CD14-positive monocyte (primary cell): ENCODE data around the gene SCAP. TPM values are rescaled to one million over a fixed set of nuclear protein-coding genes. Genes with fewer than 3 reads are reported as not detected.

Source experiments
- DNase-seq, 3 donors: peaks; one replicate each; pipeline ENCODE4 v3.0.0-alpha.2; 2011 to 2022
- H2AFZ ChIP-seq: 2 replicates; pipeline ENCODE4 v1.6.0; 2012; ENCODE audit warnings: mild to moderate bottlenecking, low read depth, low read length, inconsistent platforms; ENCODE audit not compliant: insufficient read depth, poor library complexity, severe bottlenecking
- H3K27ac ChIP-seq, 2 donors: 1 replicate in 1 of 2; 2 replicates in 1 of 2; pipeline ENCODE4 v1.5.1; 2012 to 2013; ENCODE audit warnings: low read length in 2 of 2, control low read depth in 1 of 2, inconsistent platforms in 1 of 2, low read depth in 1 of 2, mild to moderate bottlenecking in 1 of 2
- H3K27me3 ChIP-seq, 2 donors: one replicate each; pipeline versions ENCODE4 v1.6.0 to v1.6.1; 2011 to 2013; ENCODE audit warnings: low read length in 2 of 2; ENCODE audit not compliant: control insufficient read depth in 2 of 2, insufficient read depth in 2 of 2
- H3K36me3 ChIP-seq, 2 donors: replicated peaks in 1 of 2; 1 replicate in 1 of 2; 2 replicates in 1 of 2; pipeline versions ENCODE4 v1.5.1 to v1.6.1; 2012 to 2013; ENCODE audit warnings: low read length in 2 of 2, control low read depth in 1 of 2, inconsistent platforms in 1 of 2, mild to moderate bottlenecking in 1 of 2; ENCODE audit not compliant: insufficient read depth in 2 of 2, control insufficient read depth in 1 of 2
- H3K4me1 ChIP-seq, 2 donors: 1 replicate in 1 of 2; 2 replicates in 1 of 2; pipeline versions ENCODE4 v1.5.1 to v1.6.1; 2012 to 2013; ENCODE audit warnings: low read length in 2 of 2, control low read depth in 1 of 2, inconsistent platforms in 1 of 2, mild to moderate bottlenecking in 1 of 2, moderate library complexity in 1 of 2; ENCODE audit not compliant: insufficient read depth in 2 of 2, control insufficient read depth in 1 of 2
- H3K4me2 ChIP-seq: replicated peaks from 2 replicates; pipeline ENCODE3; 2012; ENCODE audit warnings: low read length, moderate library complexity, mild to moderate bottlenecking; ENCODE audit not compliant: poor library complexity, severe bottlenecking; ENCODE audit errors: extremely low read depth
- H3K4me3 ChIP-seq, 3 experiments: fragments of 200-600 bp in 1 of 3; sonication (generic) in 1 of 3; replicated peaks in 1 of 3; 1 replicate in 2 of 3; 2 replicates in 1 of 3; pipeline ENCODE4 v1.5.1; 2011 to 2013; ENCODE audit warnings: low read length in 3 of 3, mild to moderate bottlenecking in 3 of 3, control low read depth in 2 of 3, low read depth in 2 of 3, inconsistent platforms in 1 of 3, moderate library complexity in 1 of 3
- H3K79me2 ChIP-seq: 2 replicates; pipeline ENCODE4 v1.6.0; 2012; ENCODE audit warnings: mild to moderate bottlenecking, control low read depth, inconsistent platforms, low read length, moderate library complexity; ENCODE audit not compliant: insufficient read depth
- H3K9ac ChIP-seq: 2 replicates; pipeline ENCODE4 v1.6.0; 2017; ENCODE audit warnings: low read length, mild to moderate bottlenecking; ENCODE audit not compliant: insufficient read depth, poor library complexity, severe bottlenecking
- H3K9me3 ChIP-seq, 2 donors: replicated peaks in 1 of 2; 1 replicate in 1 of 2; 2 replicates in 1 of 2; pipeline versions ENCODE4 v1.5.1 to v1.6.1; 2012 to 2013; ENCODE audit warnings: low read length in 2 of 2, control low read depth in 1 of 2; ENCODE audit not compliant: control insufficient read depth in 1 of 2, insufficient read depth in 1 of 2
- H4K20me1 ChIP-seq: 2 replicates; pipeline ENCODE4 v1.6.0; 2012; ENCODE audit warnings: mild to moderate bottlenecking, low read length, control low read depth, moderate library complexity; ENCODE audit not compliant: insufficient read depth
- H3K27ac Mint-ChIP-seq, 7 donors: one replicate each; pipeline ENCODE4 v1.8.0; 2020; ENCODE audit warnings: mild to moderate bottlenecking in 7 of 7, mixed read lengths in 7 of 7, moderate library complexity in 6 of 7, inconsistent platforms in 2 of 7
- H3K27me3 Mint-ChIP-seq, 3 donors: one replicate each; pipeline ENCODE4 v1.8.0; 2021 to 2022; ENCODE audit warnings: low read depth in 3 of 3, mild to moderate bottlenecking in 3 of 3, mixed read lengths in 3 of 3, moderate library complexity in 3 of 3, inconsistent platforms in 1 of 3
- H3K36me3 Mint-ChIP-seq, 2 donors: one replicate each; pipeline ENCODE4 v1.8.0; 2020; ENCODE audit warnings: mixed read lengths in 2 of 2, inconsistent platforms in 1 of 2, mild to moderate bottlenecking in 1 of 2
- H3K4me1 Mint-ChIP-seq: one replicate; pipeline ENCODE4 v1.8.0; 2020; ENCODE audit warnings: mild to moderate bottlenecking, mixed read lengths
- H3K4me3 Mint-ChIP-seq, 2 donors: one replicate each; pipeline ENCODE4 v1.8.0; 2020; ENCODE audit warnings: mild to moderate bottlenecking in 2 of 2, mixed read lengths in 2 of 2, moderate library complexity in 1 of 2
- H3K9me3 Mint-ChIP-seq, 7 donors: one replicate each; pipeline ENCODE4 v1.8.0; 2020 to 2022; ENCODE audit warnings: mixed read lengths in 7 of 7, mild to moderate bottlenecking in 6 of 7, moderate library complexity in 6 of 7, inconsistent platforms in 2 of 7
- CTCF ChIP-seq: fragments of 200-600 bp; IDR thresholded peaks from one replicate; pipeline ENCODE4 v1.8.0; 2022; ENCODE audit warnings: antibody characterized with exemption, mild to moderate bottlenecking
- WGBS: methylation state at CpG from one replicate; pipeline ENCODE4 v1.1.5; 2013; ENCODE audit warnings: missing lambda C conversion rate; ENCODE audit not compliant: insufficient coverage; 5-methylcytosine and 5-hydroxymethylcytosine counted together
- intact Hi-C, 2 donors: fragments of 100-400 bp; cut with micrococcal nuclease; formaldehyde crosslinking; loops; one replicate each; pipeline versions ENCODE4 v1.15.0 to v1.15.1; 2023
- polyA plus RNA-seq, 3 donors: library from polyadenylated mRNA; depleted of rRNA in 1 of 3; unstranded in 2 of 3; stranded (reverse) in 1 of 3; fragments of 300-500 nt in 2 of 3; fragments of >200 nt in 1 of 3; fragmentation: Illumina TruSeq in 2 of 3; gene quantifications; 1 replicate in 2 of 3; 2 replicates in 1 of 3; pipeline ENCODE4 v1.2.3, GENCODE V29; 2012 to 2021

The SCAP gene
- polyA plus RNA-seq, 3 donors, result 26.3 to 27.8 (median 27.7) TPM

GRCh38 chr3:47414161-47414564, 61.6 kb downstream of the SCAP start:
- H3K36me3 ChIP-seq, result peaks cover 77 to 87% of the 10 kb centered on the region in 2 donors
- H3K79me2 ChIP-seq, result no peaks in the 10 kb centered on the region
- Mint-ChIP-seq H3K27me3 (peaks cover 0 to 1% (median 1%) of the 10 kb centered on the region in 3 donors), H3K9me3 (peaks cover 0 to 1% (median 0%) of the 10 kb centered on the region in 7 donors), H3K36me3 (peaks cover 60 to 79% of the 10 kb centered on the region in 2 donors), H3K4me1 (no peaks in the 10 kb centered on the region), H3K4me3 (no peak overlapping the region), H3K27ac (peak overlapping the region in 1 of 7 donors; percentile 60)
- TF ChIP-seq CTCF, result no peak
- WGBS, result 93% methylated on average over 3 of the region's 3 CpGs
- DNase-seq, result no peak
- no peak overlapping the region for H3K9ac ChIP-seq
- H4K20me1 ChIP-seq, result peaks cover 31% of the 10 kb centered on the region
- H2AFZ ChIP-seq, result no peak overlapping the region
- intact Hi-C loops, result no loop called here
- H3K4me3 ChIP-seq, result no peak overlapping the region
- H3K27ac ChIP-seq, result no peak overlapping the region
- H3K4me2 ChIP-seq, result no peak overlapping the region
- H3K4me1 ChIP-seq, result no peaks in the 10 kb centered on the region
- no peaks in the 10 kb centered on the region for H3K9me3 ChIP-seq
- no peaks in the 10 kb centered on the region for H3K27me3 ChIP-seq

GRCh38 chr3:47413751-47414150, 62.0 kb downstream of the SCAP start:
- Mint-ChIP-seq H3K4me1 (no peaks in the 10 kb centered on the region), H3K36me3 (peaks cover 60 to 79% of the 10 kb centered on the region in 2 donors), H3K27me3 (peaks cover 0 to 1% (median 0%) of the 10 kb centered on the region in 3 donors), H3K27ac (peak overlapping the region in 1 of 7 donors; percentile 48), H3K4me3 (no peak overlapping the region), H3K9me3 (no peaks in the 10 kb centered on the region)
- no peaks in the 10 kb centered on the region for H3K27me3 ChIP-seq
- no peak overlapping the region for H3K27ac ChIP-seq
- DNase-seq, result no peak
- no peak overlapping the region for H3K4me3 ChIP-seq
- H2AFZ ChIP-seq, result no peak overlapping the region
- H3K9ac ChIP-seq, result no peak overlapping the region
- H3K9me3 ChIP-seq, result no peaks in the 10 kb centered on the region
- WGBS, result 97% methylated on average over 6 of the region's 7 CpGs
- H3K36me3 ChIP-seq, result peaks cover 77 to 87% of the 10 kb centered on the region in 2 donors
- no peak overlapping the region for H3K4me2 ChIP-seq
- TF ChIP-seq CTCF, result no peak
- no peaks in the 10 kb centered on the region for H3K79me2 ChIP-seq
- peaks cover 31% of the 10 kb centered on the region for H4K20me1 ChIP-seq
- H3K4me1 ChIP-seq, result no peaks in the 10 kb centered on the region
- intact Hi-C loops, result no loop called here
